PC-3 (cell line): ENCODE measurements around the gene ZFYVE28. TPM values are rescaled to one million over a fixed set of nuclear protein-coding genes. Genes with fewer than 3 reads are reported as not detected.

ENCODE experiments used
- ATAC-seq: fragments of 200-7000 bp; cut with Tn5 transposase; 2 replicates; pipeline ENCODE4 v1.9.1; 2020; ENCODE audit warnings: mild to moderate bottlenecking, moderate library complexity
- BruUV-seq: library from RNA; stranded (reverse); fragments of 400-500 nt; replicated peaks from 2 replicates; lab custom pipeline; 2021; lab: Mats Ljungman, UMichigan
- CTCF ChIA-PET: fragments of 300-600 bp; sonication (Branson Sonifier 250); formaldehyde crosslinking; loops from one replicate; lab custom pipeline; 2022; ENCODE audit warnings: antibody characterized with exemption; lab: Charles Lee
- POLR2A ChIA-PET: fragments of 300-600 bp; sonication (Branson Sonifier 250); formaldehyde crosslinking; loops from one replicate; lab custom pipeline; 2022; ENCODE audit warnings: antibody characterized with exemption; ENCODE audit not compliant: unreplicated experiment; lab: Charles Lee
- DNase-seq: peaks from one replicate; pipeline ENCODE4 v3.0.0-alpha.2; 2015
- H2AFZ ChIP-seq: fragments of 300-600 bp; sonication (generic); 2 replicates; pipeline ENCODE4 v1.6.0; 2016; ENCODE audit warnings: antibody characterized with exemption, low read length
- H3F3A ChIP-seq: fragments of 300-600 bp; sonication (generic); one replicate; pipeline ENCODE4 v1.6.0; 2017; ENCODE audit warnings: antibody characterized with exemption, low read length, control low read depth, mild to moderate bottlenecking; ENCODE audit not compliant: unreplicated experiment
- H3K27ac ChIP-seq: fragments of 300-600 bp; sonication (generic); 2 replicates; pipeline ENCODE4 v1.5.1; 2016; ENCODE audit warnings: mild to moderate bottlenecking, low read length
- H3K27me3 ChIP-seq: fragments of 300-600 bp; sonication (generic); 2 replicates; pipeline ENCODE4 v1.6.1; 2016; ENCODE audit warnings: low read length, mixed read lengths
- H3K36me3 ChIP-seq: fragments of 300-600 bp; sonication (generic); 2 replicates; pipeline ENCODE4 v1.6.1; 2016; ENCODE audit warnings: low read depth, mixed run types, low read length, mixed read lengths
- H3K4me1 ChIP-seq: fragments of 300-600 bp; sonication (generic); 2 replicates; pipeline ENCODE4 v1.5.1; 2016; ENCODE audit warnings: low read length; ENCODE audit not compliant: insufficient read depth
- H3K4me2 ChIP-seq: fragments of 300-600 bp; sonication (generic); 2 replicates; pipeline ENCODE4 v1.6.0; 2016; ENCODE audit warnings: low read length
- H3K4me3 ChIP-seq: fragments of 300-600 bp; sonication (generic); 2 replicates; pipeline ENCODE4 v1.5.1; 2016; ENCODE audit warnings: mild to moderate bottlenecking, low read length, mixed read lengths
- H3K79me2 ChIP-seq: fragments of 300-600 bp; sonication (generic); 2 replicates; pipeline ENCODE4 v1.6.1; 2017; ENCODE audit warnings: low read length, mixed read lengths
- H3K9ac ChIP-seq: fragments of 300-600 bp; sonication (generic); 2 replicates; pipeline ENCODE4 v1.6.0; 2016; ENCODE audit warnings: mild to moderate bottlenecking, low read length
- H3K9me2 ChIP-seq: fragments of 300-600 bp; sonication (generic); replicated peaks from 2 replicates; pipeline ENCODE4 v1.6.1; 2016; ENCODE audit warnings: mixed run types, low read length, mixed read lengths
- H3K9me3 ChIP-seq: fragments of 300-600 bp; sonication (generic); 2 replicates; pipeline ENCODE4 v1.6.1; 2016; ENCODE audit warnings: low read length, mixed read lengths
- H4K20me1 ChIP-seq: fragments of 300-600 bp; sonication (generic); 2 replicates; pipeline ENCODE4 v1.6.1; 2016; ENCODE audit warnings: low read length, mixed read lengths
- CTCF ChIP-seq: fragments of 300-600 bp; sonication (generic); conservative IDR thresholded peaks from 2 replicates; pipeline ENCODE4 v1.5.1; 2017; ENCODE audit warnings: antibody characterized with exemption, low read depth, mild to moderate bottlenecking, low read length
- EZH2 ChIP-seq: fragments of 300-600 bp; sonication (generic); IDR thresholded peaks from one replicate; pipeline ENCODE4 v1.6.1; 2017; ENCODE audit warnings: antibody characterized with exemption, mild to moderate bottlenecking, low read length; ENCODE audit not compliant: unreplicated experiment
- EZH2phosphoT487 ChIP-seq: fragments of 300-600 bp; sonication (generic); IDR thresholded peaks from 2 replicates; pipeline ENCODE4 v1.6.1; 2018; ENCODE audit warnings: mild to moderate bottlenecking, antibody characterized with exemption, low read length, borderline replicate concordance
- intact Hi-C: fragments of 100-400 bp; cut with micrococcal nuclease; formaldehyde crosslinking; loops from 2 replicates; pipeline ENCODE4 v1.9.0; 2023
- total RNA-seq: library from RNA; depleted of rRNA; stranded (reverse); fragments of >200 nt; gene quantifications from 2 replicates; pipeline ENCODE4 v1.2.3, GENCODE V29; 2014

ZFYVE28 gene
- total RNA-seq, 1 experiment from 2014 or later = 8.0 TPM

GRCh38 chr4:2445130-2445529, 26.7 kb upstream of the ZFYVE28 start:
- Histone ChIP-seq H3K4me1 (no peaks in the 10 kb centered on the region), H4K20me1 (no peaks in the 10 kb centered on the region), H3K27me3 (no peaks in the 10 kb centered on the region), H3F3A (no peaks in the 10 kb centered on the region), H3K9ac (no peak overlapping the region), H2AFZ (no peak overlapping the region), H3K4me3 (no peak overlapping the region), H3K4me2 (no peak overlapping the region), H3K9me3 (no peaks in the 10 kb centered on the region), H3K79me2 (no peaks in the 10 kb centered on the region), H3K36me3 (no peaks in the 10 kb centered on the region; the same call in 1 of the 2 replicates), H3K27ac (no peak overlapping the region), H3K9me2 (no peaks in the 10 kb centered on the region)
- intact Hi-C loops = no loop called here
- TF ChIP-seq CTCF (no peak), EZH2phosphoT487 (no peak), EZH2 (no peak)
- ATAC-seq (no peak), DNase-seq (no peak)
- ChIA-PET CTCF (no interaction called here), POLR2A (no interaction called here)
- BruUV-seq = no TSS peak

- no peaks in the 10 kb centered on the region for H3K27me3 ChIP-seq
- no peaks in the 10 kb centered on the region for H3F3A ChIP-seq
- no peak overlapping the region for H3K27ac ChIP-seq
- ChIA-PET POLR2A (no interaction called here), CTCF (no interaction called here)
- no peak overlapping the region for H3K9ac ChIP-seq
- H3K36me3 ChIP-seq = no peaks in the 10 kb centered on the region; the same call in 1 of the 2 replicates
- no peaks in the 10 kb centered on the region for H3K9me2 ChIP-seq
- H3K4me1 ChIP-seq = no peaks in the 10 kb centered on the region
- H3K79me2 ChIP-seq = no peaks in the 10 kb centered on the region
- DNase-seq (no peak), ATAC-seq (no peak)
- H3K9me3 ChIP-seq = no peaks in the 10 kb centered on the region
- BruUV-seq = no TSS peak
- TF ChIP-seq CTCF (no peak), EZH2 (no peak), EZH2phosphoT487 (no peak)
- no peak overlapping the region for H3K4me3 ChIP-seq
- H3K4me2 ChIP-seq = no peak overlapping the region
- intact Hi-C loops = no loop called here
- no peak overlapping the region for H2AFZ ChIP-seq
- no peaks in the 10 kb centered on the region for H4K20me1 ChIP-seq
Measured at GRCh38 chr4:2443956-2444740, 25.7 kb upstream of the ZFYVE28 start.

- Histone ChIP-seq H3K9me3 (no peaks in the 10 kb centered on the region), H3K4me2 (no peak overlapping the region), H3K79me2 (no peaks in the 10 kb centered on the region), H3K4me1 (no peaks in the 10 kb centered on the region), H3K27ac (no peak overlapping the region), H3K9ac (no peak overlapping the region), H3F3A (no peaks in the 10 kb centered on the region), H2AFZ (no peak overlapping the region), H4K20me1 (no peaks in the 10 kb centered on the region), H3K36me3 (no peaks in the 10 kb centered on the region; the same call in 1 of the 2 replicates), H3K9me2 (no peaks in the 10 kb centered on the region), H3K27me3 (no peaks in the 10 kb centered on the region), H3K4me3 (no peak overlapping the region)
- CTCF ChIA-PET = interaction anchor here (0.6 kb wide), 1 partner anchor 189 kb away, joined by 6 read pairs; no protein-coding TSS in a partner anchor
- BruUV-seq = no TSS peak
- DNase-seq (no peak), ATAC-seq (no peak)
- POLR2A ChIA-PET = no interaction called here
- TF ChIP-seq EZH2phosphoT487 (no peak), CTCF (no peak), EZH2 (no peak)
- intact Hi-C loops = no loop called here
Measured at GRCh38 chr4:2443061-2443730, 24.8 kb upstream of the ZFYVE28 start.
